MV-4-11 (cell line): ENCODE data around the gene VHLL.
"Not testable (repeated sequence)": the region's sequence is repeated elsewhere in the genome, so short reads cannot be mapped to it uniquely, and the experiment has no call there.

Source experiments
- DNase-seq: peaks from one replicate; lab custom pipeline; 2025; lab: John Stamatoyannopoulos, UW

The VHLL gene

DNA sequence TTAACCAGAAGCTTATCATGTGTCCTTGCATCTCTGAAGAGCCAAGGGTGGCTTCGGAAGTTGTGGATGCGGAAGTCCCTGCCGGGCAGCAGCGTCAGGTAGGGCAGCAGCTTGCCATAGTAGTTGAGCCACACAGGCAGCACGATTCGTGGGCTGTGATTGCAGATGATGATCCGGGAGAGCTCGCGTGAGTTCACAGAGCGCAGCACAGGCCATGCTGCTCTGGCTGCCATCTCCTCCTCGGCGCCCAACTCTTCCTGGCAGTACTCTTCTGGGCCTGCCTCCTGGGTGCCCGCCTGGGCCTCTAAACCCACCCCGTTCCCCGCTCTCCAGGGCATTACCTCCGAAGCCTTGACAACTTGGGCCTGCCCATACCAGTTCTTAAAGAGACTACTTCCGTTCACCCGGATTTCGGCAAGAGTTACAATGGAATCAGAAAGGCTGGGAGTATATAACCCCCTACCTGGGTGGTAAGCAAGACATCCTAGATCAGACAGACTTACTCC, at the start of gene VHLL:
Gene VHLL (minus strand): TSS at position 456 of the 506 bp plus-strand sequence. CDS start 118 bp downstream, at position 338.
- no peak for DNase-seq

DNA sequence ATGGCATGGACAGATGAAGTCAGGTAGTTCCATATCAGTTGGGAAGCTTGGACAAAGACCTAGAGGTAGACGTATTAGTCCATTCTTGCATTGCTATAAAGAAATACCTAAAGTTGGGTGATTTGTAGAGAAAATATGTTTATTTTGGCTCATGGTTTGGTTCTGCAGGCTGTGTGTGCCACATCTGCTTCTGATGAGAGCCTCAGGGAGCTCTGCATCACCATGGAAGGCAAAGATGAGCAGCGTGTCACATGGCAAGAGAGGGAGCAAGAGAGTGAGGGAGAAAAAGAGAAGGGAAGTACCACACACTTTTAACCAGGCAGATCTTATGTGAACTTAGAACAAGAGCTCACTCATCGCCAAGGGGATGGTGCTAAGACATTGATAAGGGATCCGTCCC, 48.2 kb upstream of the VHLL start:
- DNase-seq = no peak

GRCh38 chr1:156346636-156347035, 47.5 kb upstream of the VHLL start:
- no peak for DNase-seq

DNA sequence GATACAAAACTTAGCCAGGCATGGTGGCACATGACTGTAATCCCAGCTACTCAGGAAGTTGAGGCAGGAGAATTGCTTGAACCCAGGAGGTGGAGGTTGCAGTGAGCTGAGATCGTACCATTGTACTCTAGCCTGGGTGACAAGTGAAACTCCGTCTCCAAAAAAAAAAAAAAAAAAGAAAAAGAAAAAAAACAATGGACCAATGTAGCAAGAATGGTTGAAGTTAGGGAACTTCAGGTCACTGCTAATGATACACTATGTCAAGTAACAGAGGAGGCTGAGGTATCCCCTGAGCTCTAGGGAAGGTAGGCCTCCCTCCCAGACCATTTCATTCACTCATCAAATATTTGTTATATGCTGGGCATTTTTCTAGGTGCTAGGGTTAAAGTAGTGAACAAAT, 46.9 kb upstream of the VHLL start:
- DNase-seq = not testable (repeated sequence)

DNA sequence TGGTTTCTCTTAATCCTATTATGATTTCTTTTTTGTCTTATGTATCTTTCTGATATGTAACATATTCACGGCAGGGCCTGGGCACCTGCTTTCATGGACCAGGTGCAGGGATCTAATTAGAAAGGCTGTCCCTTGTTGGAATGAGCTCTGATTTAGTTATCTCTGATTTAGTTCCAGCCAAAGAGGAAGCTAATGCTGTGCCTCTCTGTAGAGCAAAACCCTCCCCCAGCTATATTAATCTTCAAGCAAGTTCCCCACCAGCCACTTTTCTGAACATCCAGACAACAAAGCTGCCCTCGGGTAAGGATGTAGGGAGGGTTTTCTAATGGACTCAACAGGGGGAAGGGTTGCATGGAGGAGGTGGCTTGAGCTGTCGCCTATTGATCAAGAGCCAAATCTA, 45.3 kb upstream of the VHLL start:
- no peak for DNase-seq

GRCh38 chr1:156342166-156342955, 43.3 kb upstream of the VHLL start:
- DNase-seq = peak; percentile 15

DNA sequence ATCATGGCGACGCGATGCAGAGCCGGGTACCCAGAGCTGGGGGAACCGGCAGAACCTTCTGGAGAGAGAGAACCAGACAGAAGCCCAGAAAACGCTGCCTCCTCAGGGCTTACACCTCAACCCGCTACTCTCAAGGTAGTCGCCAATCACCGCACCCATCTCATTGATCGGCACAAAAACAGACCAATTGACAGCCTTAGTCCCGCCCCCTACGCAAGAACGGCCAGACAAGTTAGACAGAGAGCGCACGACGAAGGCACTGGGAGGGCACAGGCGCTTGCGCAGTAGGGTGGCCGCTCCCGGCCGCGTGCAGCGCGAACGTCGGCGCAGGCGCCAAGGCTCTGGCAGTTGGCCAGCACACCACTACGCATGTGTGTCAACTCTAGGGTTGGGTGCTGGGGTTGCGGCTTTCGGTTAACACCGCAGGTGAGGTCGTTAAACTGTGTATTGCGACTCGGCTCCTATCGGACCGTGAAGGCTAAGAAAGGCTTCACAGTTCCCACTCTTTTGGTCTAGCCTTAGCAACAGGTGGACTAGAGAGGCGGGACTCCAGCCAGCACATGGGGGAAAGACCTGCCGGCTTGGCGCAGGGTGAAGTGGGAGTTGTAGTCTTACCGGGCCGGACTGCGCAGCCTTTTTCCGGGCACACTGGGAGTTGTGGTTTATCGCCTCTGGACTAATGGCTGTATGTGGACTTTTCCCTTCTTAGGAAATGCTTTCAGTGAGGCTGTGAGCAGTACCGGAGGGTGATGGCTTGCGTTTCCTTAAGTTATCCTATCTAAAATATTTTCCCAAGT, 39.3 kb upstream of the VHLL start, which contains the start of the genes CCT3 and TSACC:
Gene CCT3 (minus strand): TSS at position 113 of the 797 bp plus-strand sequence. CDS start 108 bp downstream, at position 5.
Gene TSACC (plus strand): TSS at position 347 of the 797 bp plus-strand sequence. CDS start 1,232 bp downstream, outside the sequence.
- peak; percentile 99 for DNase-seq

- no peak for DNase-seq
Observed at GRCh38 chr1:156337888-156338179, 38.7 kb upstream of the VHLL start.

DNA sequence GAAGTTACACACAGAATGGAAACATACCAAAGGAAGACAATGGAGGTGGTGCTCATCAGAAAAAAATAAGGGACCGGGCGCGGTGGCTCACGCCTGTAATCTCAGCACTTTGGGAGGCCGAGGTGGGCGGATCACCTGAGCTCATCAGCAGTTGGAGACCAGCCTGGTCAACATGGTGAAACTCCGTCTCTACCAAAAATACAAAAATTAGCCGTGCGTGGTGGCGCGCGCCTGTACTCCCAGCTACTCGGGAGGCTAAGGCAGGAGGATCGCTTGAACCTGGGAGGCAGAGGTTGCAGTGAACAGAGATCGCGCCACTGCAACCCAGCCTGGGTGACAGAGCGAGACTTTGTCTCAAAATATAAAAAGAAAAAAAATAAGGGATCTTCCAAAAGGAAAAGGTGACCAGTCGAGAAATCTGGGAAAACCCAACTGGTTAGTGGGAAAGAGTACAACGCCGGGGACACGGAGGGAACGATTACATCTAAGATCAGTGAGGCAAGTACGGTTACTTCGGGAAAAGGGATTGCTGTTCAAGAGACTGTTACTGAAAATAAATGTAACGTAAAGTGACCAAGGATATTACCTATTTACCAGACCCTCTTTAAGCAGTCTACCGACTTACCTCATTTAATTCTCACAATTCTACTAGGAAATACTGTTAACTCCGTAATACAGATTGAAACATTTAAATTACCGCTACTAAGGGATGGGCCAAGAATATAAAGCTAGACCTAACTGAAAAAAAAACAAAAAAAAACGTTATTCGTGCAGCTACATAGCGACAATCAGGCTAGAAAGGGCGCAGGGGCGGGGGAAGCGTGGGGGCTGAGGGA, 38.2 kb upstream of the VHLL start:
- no peak for DNase-seq

- no peak for DNase-seq
Observed at GRCh38 chr1:156336242-156336641, 37.1 kb upstream of the VHLL start.

- DNase-seq = not testable (repeated sequence)
Observed at GRCh38 chr1:156323179-156323578, 24.1 kb upstream of the VHLL start.

GRCh38 chr1:156320560-156320959, 21.5 kb upstream of the VHLL start:
- DNase-seq = no peak

DNA sequence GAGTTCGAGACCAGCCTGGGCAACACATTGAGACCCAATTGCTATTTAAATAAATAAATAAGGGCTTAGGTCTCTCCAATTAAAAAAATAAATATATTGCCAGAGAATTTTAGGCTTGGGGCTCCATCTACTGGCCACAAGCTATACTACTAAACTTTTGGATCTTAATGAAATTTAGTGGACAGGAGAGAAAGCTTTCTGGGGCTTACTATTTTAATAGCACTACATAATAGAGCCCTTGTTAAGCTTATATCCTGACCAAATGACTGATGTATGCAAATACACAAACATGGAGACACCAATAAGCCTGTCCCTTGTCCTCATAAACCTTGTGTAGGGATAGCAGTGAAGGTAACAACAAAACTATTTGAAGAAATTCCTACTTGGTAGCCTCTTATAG, 20.6 kb upstream of the VHLL start:
- DNase-seq = peak; percentile 12

GRCh38 chr1:156316909-156317308, 17.8 kb upstream of the VHLL start:
- no peak for DNase-seq

DNA sequence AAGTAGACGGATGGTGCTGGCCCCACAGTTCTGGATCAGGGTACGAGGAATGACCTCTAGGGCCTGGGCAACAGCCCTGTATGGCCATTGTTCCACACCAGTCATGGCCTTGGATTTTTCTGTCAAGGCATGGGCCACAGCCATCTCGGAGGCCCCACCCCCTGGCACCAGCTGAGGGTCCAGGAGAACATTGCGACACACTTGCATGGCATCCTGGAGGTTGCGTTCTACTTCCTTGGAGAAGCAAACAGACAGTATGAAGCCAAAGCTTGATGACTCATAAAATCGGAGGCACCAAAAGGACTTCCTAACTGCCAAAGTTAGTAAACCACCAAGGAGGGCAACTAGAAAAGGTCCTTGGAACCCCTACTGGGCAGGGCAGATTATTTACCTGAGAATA, 11.9 kb upstream of the VHLL start:
- peak; percentile 72 for DNase-seq

GRCh38 chr1:156308078-156308477, 9.0 kb upstream of the VHLL start:
- no peak for DNase-seq

DNA sequence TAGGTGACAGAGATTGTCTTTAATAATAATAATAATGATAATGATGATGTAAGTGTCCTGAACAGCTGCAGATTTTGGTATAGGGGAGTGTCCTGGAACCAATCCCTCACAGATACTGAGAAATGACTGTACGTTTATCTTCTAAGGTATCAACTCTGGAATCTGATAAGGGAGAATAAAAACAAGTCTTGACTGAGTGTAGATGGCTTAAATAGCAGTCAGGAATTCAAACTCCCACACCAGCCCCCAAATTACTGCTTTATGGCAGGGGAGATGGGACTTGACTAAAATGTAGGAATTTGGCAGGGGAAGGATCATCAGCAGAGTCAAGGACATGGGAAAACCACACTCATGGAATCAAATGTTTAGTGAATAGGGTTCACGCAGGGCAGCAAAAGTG, 6.1 kb upstream of the VHLL start:
- DNase-seq = no peak

DNA sequence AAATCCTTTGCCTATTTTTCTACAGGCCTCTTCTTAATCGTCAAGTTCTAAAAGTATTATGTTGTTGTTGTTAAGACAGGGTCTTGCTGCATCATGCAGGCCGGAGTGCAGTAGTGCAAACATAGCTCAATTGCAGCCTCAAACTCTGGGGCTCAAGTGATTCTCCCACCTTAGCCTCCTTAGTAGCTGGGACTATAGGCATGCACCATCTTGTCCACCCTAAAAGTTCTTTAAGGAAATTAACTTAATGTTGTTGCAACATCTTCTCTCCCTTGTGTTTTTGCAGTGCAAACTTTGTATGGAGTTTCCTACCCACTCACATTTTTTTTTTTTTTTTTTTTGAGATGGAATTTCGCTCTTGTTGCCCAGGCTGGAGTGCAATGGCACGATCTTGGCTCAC, 4.1 kb upstream of the VHLL start:
- DNase-seq = no peak

- DNase-seq = peak; percentile 31
Observed at GRCh38 chr1:156295391-156295947, 3.6 kb downstream of the VHLL start, which contains the start of gene GLMP. GLMP (minus strand) TSS chr1:156295679; CDS start chr1:156295645, 34 bp downstream.

GRCh38 chr1:156293895-156294294, 5.2 kb downstream of the VHLL start:
- no peak for DNase-seq

GRCh38 chr1:156293098-156293434, 6.0 kb downstream of the VHLL start:
- DNase-seq = no peak
